Measurements from ENCODE around the gene CETP. TPM values are rescaled to one million over a fixed set of nuclear protein-coding genes. Genes with fewer than 3 reads are reported as not detected.

Gene CETP
- total RNA-seq (ENCODE audit: unreplicated experiment) = not detected
- long read RNA-seq = 0 reads

- no peak for DNase-seq
- Mint-ChIP-seq H3K9me3 (ENCODE audit: unreplicated experiment) (no peaks in the 10 kb centered on the region), H3K27ac (ENCODE audit: unreplicated experiment) (no peak within 1 kb of the TSS), H3K36me3 (ENCODE audit: unreplicated experiment) (no peaks in the 10 kb centered on the region), H3K4me3 (ENCODE audit: unreplicated experiment) (no peak within 1 kb of the TSS), H3K27me3 (ENCODE audit: unreplicated experiment) (no peaks in the 10 kb centered on the region), H3K4me1 (ENCODE audit: low read depth, unreplicated experiment) (no peaks in the 10 kb centered on the region)
- no peak for TF ChIP-seq CTCF (IDR thresholded peaks at IDR 0.05; ENCODE audit: partially characterized antibody, unreplicated experiment)
Observed at GRCh38 chr16:56961851-56962281, at the start of gene CETP. CETP (plus strand) TSS chr16:56961950; CDS start chr16:56961980, 30 bp downstream.

- no peak overlapping the region for H3K4me3 Mint-ChIP-seq (ENCODE audit: unreplicated experiment)
- H3K4me1 Mint-ChIP-seq (ENCODE audit: low read depth, unreplicated experiment) = no peaks in the 10 kb centered on the region
- no peaks in the 10 kb centered on the region for H3K36me3 Mint-ChIP-seq (ENCODE audit: unreplicated experiment)
- H3K27ac Mint-ChIP-seq (ENCODE audit: unreplicated experiment) = no peak overlapping the region
- DNase-seq = no peak
- H3K27me3 Mint-ChIP-seq (ENCODE audit: unreplicated experiment) = peaks cover 3% of the 10 kb centered on the region
- no peaks in the 10 kb centered on the region for H3K9me3 Mint-ChIP-seq (ENCODE audit: unreplicated experiment)
- TF ChIP-seq CTCF (IDR thresholded peaks at IDR 0.05; ENCODE audit: partially characterized antibody, unreplicated experiment) = no peak
Observed at GRCh38 chr16:56912746-56913708, 48.7 kb upstream of the CETP start.

GRCh38 chr16:56914896-56915295 is 46.9 kb upstream of the CETP start:
- Mint-ChIP-seq H3K27ac (ENCODE audit: unreplicated experiment) (no peak overlapping the region), H3K4me3 (ENCODE audit: unreplicated experiment) (no peak overlapping the region), H3K36me3 (ENCODE audit: unreplicated experiment) (no peaks in the 10 kb centered on the region), H3K27me3 (ENCODE audit: unreplicated experiment) (peaks cover 4% of the 10 kb centered on the region), H3K4me1 (ENCODE audit: low read depth, unreplicated experiment) (no peaks in the 10 kb centered on the region), H3K9me3 (ENCODE audit: unreplicated experiment) (no peaks in the 10 kb centered on the region)
- no peak for TF ChIP-seq CTCF (IDR thresholded peaks at IDR 0.05; ENCODE audit: partially characterized antibody, unreplicated experiment)
- DNase-seq = no peak

- H3K27me3 Mint-ChIP-seq (ENCODE audit: unreplicated experiment) = peaks cover 4% of the 10 kb centered on the region
- no peak overlapping the region for H3K4me3 Mint-ChIP-seq (ENCODE audit: unreplicated experiment)
- H3K36me3 Mint-ChIP-seq (ENCODE audit: unreplicated experiment) = no peaks in the 10 kb centered on the region
- peak; percentile 26 for DNase-seq
- H3K27ac Mint-ChIP-seq (ENCODE audit: unreplicated experiment) = no peak overlapping the region
- H3K4me1 Mint-ChIP-seq (ENCODE audit: low read depth, unreplicated experiment) = no peaks in the 10 kb centered on the region
- no peaks in the 10 kb centered on the region for H3K9me3 Mint-ChIP-seq (ENCODE audit: unreplicated experiment)
- no peak for TF ChIP-seq CTCF (IDR thresholded peaks at IDR 0.05; ENCODE audit: partially characterized antibody, unreplicated experiment)
Observed at GRCh38 chr16:56915336-56916119, 46.2 kb upstream of the CETP start.
